ENCODE results near the gene JADE1. TPM values are rescaled to one million over a fixed set of nuclear protein-coding genes. Genes with fewer than 3 reads are reported as not detected.

Gene JADE1
- total RNA-seq, 1 donor from 2014 or later: 18.2 TPM

- no peak overlapping the region for H3K4me3 Mint-ChIP-seq (ENCODE audit: unreplicated experiment)
- H3K4me1 Mint-ChIP-seq (ENCODE audit: unreplicated experiment): no peaks in the 10 kb centered on the region
- no peaks in the 10 kb centered on the region for H3K27me3 Mint-ChIP-seq (ENCODE audit: unreplicated experiment)
- no peak overlapping the region for H3K27ac Mint-ChIP-seq (ENCODE audit: unreplicated experiment)
- no peak for DNase-seq (ENCODE audit: low spot score)
- no peak for TF ChIP-seq CTCF (IDR thresholded peaks at IDR 0.05; ENCODE audit: unreplicated experiment)
- H3K36me3 Mint-ChIP-seq (ENCODE audit: low read depth, unreplicated experiment): peaks cover 4% of the 10 kb centered on the region
- H3K9me3 Mint-ChIP-seq (ENCODE audit: unreplicated experiment): no peaks in the 10 kb centered on the region
These were observed 59.3 kb downstream of the JADE1 start for GRCh38 chr4:128868758-128869157.

DNA sequence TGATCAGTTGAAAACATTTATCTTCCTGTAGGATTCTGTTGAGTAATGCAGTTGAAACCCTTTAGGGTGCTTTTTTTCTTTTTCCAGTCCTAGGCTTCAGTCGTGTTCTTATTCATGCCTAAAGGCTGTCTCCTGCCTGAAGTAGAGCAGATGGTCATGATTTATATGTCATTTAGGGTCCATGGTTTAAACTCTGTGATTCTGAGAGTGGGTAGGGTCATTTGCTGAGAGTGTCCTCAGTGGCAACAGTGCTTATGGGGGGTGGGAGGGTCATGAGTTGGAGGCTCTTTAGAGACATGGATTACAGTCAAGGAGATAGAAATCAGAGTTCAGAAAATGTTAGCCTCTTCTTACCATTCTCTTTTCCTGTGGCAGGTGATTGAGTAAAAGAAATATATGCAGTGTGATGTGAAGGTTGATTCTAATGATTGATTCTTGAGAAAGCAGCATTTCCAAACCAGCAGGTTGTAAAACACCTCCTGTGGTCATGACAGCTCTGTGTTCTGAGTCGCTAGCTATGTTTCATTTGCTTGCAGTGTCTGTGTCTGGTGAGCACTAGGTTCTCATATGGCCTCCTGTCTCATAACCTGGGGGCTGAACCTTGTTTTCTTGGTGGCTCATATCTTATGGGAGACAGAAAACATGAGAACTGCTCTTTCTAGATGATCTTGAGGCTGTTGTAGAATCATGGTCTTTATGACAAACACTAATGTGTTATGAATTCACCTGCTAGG, 60.4 kb downstream of the JADE1 start:
- H3K27me3 Mint-ChIP-seq (ENCODE audit: unreplicated experiment): no peaks in the 10 kb centered on the region
- no peak for TF ChIP-seq CTCF (IDR thresholded peaks at IDR 0.05; ENCODE audit: unreplicated experiment)
- no peaks in the 10 kb centered on the region for H3K4me1 Mint-ChIP-seq (ENCODE audit: unreplicated experiment)
- peaks cover 4% of the 10 kb centered on the region for H3K36me3 Mint-ChIP-seq (ENCODE audit: low read depth, unreplicated experiment)
- H3K4me3 Mint-ChIP-seq (ENCODE audit: unreplicated experiment): no peak overlapping the region
- DNase-seq (ENCODE audit: low spot score): no peak
- H3K9me3 Mint-ChIP-seq (ENCODE audit: unreplicated experiment): no peaks in the 10 kb centered on the region
- H3K27ac Mint-ChIP-seq (ENCODE audit: unreplicated experiment): no peak overlapping the region

GRCh38 chr4:128871948-128872347, 62.4 kb downstream of the JADE1 start:
- DNase-seq (ENCODE audit: low spot score): no peak
- H3K27ac Mint-ChIP-seq (ENCODE audit: unreplicated experiment): no peak overlapping the region
- H3K4me3 Mint-ChIP-seq (ENCODE audit: unreplicated experiment): no peak overlapping the region
- no peaks in the 10 kb centered on the region for H3K9me3 Mint-ChIP-seq (ENCODE audit: unreplicated experiment)
- H3K36me3 Mint-ChIP-seq (ENCODE audit: low read depth, unreplicated experiment): peaks cover 4% of the 10 kb centered on the region
- no peaks in the 10 kb centered on the region for H3K4me1 Mint-ChIP-seq (ENCODE audit: unreplicated experiment)
- no peaks in the 10 kb centered on the region for H3K27me3 Mint-ChIP-seq (ENCODE audit: unreplicated experiment)
- no peak for TF ChIP-seq CTCF (IDR thresholded peaks at IDR 0.05; ENCODE audit: unreplicated experiment)

DNA sequence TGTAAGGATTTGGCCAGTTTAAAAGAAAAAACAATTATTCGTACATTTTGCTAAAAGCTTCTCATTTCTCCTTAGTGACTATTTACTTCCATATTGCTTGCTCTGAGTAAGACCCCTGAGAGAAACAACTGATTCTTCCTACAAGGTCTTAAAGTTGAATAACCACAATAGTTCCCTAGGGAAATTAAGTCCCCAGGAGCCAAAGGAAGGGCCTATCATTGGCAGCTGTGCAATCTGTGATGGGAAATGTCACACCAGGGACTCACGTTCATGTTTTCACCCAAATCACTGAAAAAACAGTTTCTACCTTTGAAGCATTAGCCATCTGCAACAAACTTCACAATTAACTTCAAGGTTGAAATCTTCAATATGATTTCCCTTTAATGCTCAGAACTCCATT, 66.7 kb downstream of the JADE1 start:
- Mint-ChIP-seq H3K36me3 (ENCODE audit: low read depth, unreplicated experiment) (no peaks in the 10 kb centered on the region), H3K27ac (ENCODE audit: unreplicated experiment) (no peak overlapping the region), H3K9me3 (ENCODE audit: unreplicated experiment) (no peaks in the 10 kb centered on the region), H3K4me1 (ENCODE audit: unreplicated experiment) (no peaks in the 10 kb centered on the region), H3K27me3 (ENCODE audit: unreplicated experiment) (no peaks in the 10 kb centered on the region), H3K4me3 (ENCODE audit: unreplicated experiment) (no peak overlapping the region)
- DNase-seq (ENCODE audit: low spot score): no peak
- TF ChIP-seq CTCF (IDR thresholded peaks at IDR 0.05; ENCODE audit: unreplicated experiment): no peak

DNA sequence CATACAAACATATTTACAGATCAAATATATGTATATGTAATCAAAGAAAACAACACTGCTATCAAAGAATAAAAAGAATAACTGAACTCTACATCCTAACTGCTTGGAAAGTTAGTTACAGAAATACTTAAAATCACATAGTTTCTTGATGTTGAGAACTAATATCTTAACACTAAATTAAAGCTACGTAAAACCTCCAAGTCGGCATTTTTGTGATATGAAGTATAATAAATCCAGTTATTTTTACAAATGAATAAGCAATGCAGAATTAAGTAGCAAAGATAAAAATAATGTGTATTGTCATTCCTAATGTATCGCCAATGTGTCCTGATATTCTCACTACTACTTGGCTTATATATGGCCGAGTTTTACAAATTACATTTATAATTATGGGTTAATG, 68.4 kb downstream of the JADE1 start:
- Mint-ChIP-seq H3K36me3 (ENCODE audit: low read depth, unreplicated experiment) (no peaks in the 10 kb centered on the region), H3K27ac (ENCODE audit: unreplicated experiment) (no peak overlapping the region), H3K9me3 (ENCODE audit: unreplicated experiment) (no peaks in the 10 kb centered on the region), H3K27me3 (ENCODE audit: unreplicated experiment) (no peaks in the 10 kb centered on the region), H3K4me3 (ENCODE audit: unreplicated experiment) (no peak overlapping the region), H3K4me1 (ENCODE audit: unreplicated experiment) (no peaks in the 10 kb centered on the region)
- no peak for TF ChIP-seq CTCF (IDR thresholded peaks at IDR 0.05; ENCODE audit: unreplicated experiment)
- DNase-seq (ENCODE audit: low spot score): no peak
